Smooth muscle cell (in vitro differentiated cells): ENCODE measurements around the gene C19orf47. TPM values are rescaled to one million over a fixed set of nuclear protein-coding genes. Genes with fewer than 3 reads are reported as not detected.

Source experiments
- DNase-seq: peaks from one replicate; lab custom pipeline; 2025; ENCODE audit not compliant: unreplicated experiment; lab: John Stamatoyannopoulos, UW
- H2AFZ ChIP-seq: fragments of 200-600 bp; sonication (generic); 2 replicates; pipeline ENCODE4 v1.6.0; 2016; ENCODE audit warnings: antibody characterized with exemption, low read depth, mild to moderate bottlenecking
- H3F3A ChIP-seq: fragments of 200-600 bp; sonication (generic); 2 replicates; pipeline ENCODE4 v1.6.0; 2017; ENCODE audit warnings: antibody characterized with exemption, low read depth
- H3K27ac ChIP-seq: fragments of 200-600 bp; sonication (generic); 2 replicates; pipeline ENCODE4 v1.5.1; 2016; ENCODE audit warnings: low read depth, mild to moderate bottlenecking
- H3K27me3 ChIP-seq: fragments of 200-600 bp; sonication (generic); 2 replicates; pipeline ENCODE4 v1.6.1; 2016; ENCODE audit warnings: low read depth, mild to moderate bottlenecking
- H3K36me3 ChIP-seq: fragments of 200-600 bp; sonication (generic); 2 replicates; pipeline ENCODE4 v1.5.1; 2016; ENCODE audit warnings: low read depth
- H3K4me1 ChIP-seq: fragments of 200-600 bp; sonication (generic); 2 replicates; pipeline ENCODE4 v1.5.1; 2016; ENCODE audit warnings: low read depth
- H3K4me2 ChIP-seq: fragments of 200-600 bp; sonication (generic); 2 replicates; pipeline ENCODE4 v1.6.0; 2016; ENCODE audit warnings: mild to moderate bottlenecking
- H3K4me3 ChIP-seq: fragments of 200-600 bp; sonication (generic); 2 replicates; pipeline ENCODE4 v1.5.1; 2016; ENCODE audit warnings: mild to moderate bottlenecking
- H3K79me2 ChIP-seq: fragments of 200-600 bp; sonication (generic); 2 replicates; pipeline ENCODE4 v1.6.0; 2016; ENCODE audit warnings: low read depth, mild to moderate bottlenecking
- H3K9ac ChIP-seq: fragments of 200-600 bp; sonication (generic); 2 replicates; pipeline ENCODE4 v1.6.0; 2016; ENCODE audit warnings: low read depth
- H3K9me3 ChIP-seq: fragments of 200-600 bp; sonication (generic); replicated peaks from 2 replicates; pipeline ENCODE4 v1.5.1; 2016; ENCODE audit warnings: low read depth
- H4K20me1 ChIP-seq: fragments of 200-600 bp; sonication (generic); 2 replicates; pipeline ENCODE4 v1.6.0; 2016; ENCODE audit warnings: low read depth
- WGBS: methylation state at CpG from one replicate; pipeline ENCODE4 v1.1.7; 2016; ENCODE audit warnings: low lambda C conversion rate; 5-methylcytosine and 5-hydroxymethylcytosine counted together
- polyA plus RNA-seq: library from polyadenylated mRNA; unstranded; fragments of >200 nt; fragmentation: Nextera tagmentation; extraction: Ambion mirVana; gene quantifications from 2 replicates; pipeline ENCODE4 v1.2.1, GENCODE V29; 2016
- total RNA-seq: library from RNA; depleted of rRNA; stranded (reverse); fragments of >200 nt; gene quantifications from 2 replicates; pipeline ENCODE4 v1.2.3, GENCODE V29; 2014
- TF ChIP-seq, protein P1 (sequence below): fragments of 200-600 bp; sonication (generic); IDR thresholded peaks from 2 replicates; pipeline ENCODE4 v1.5.1; 2017; ENCODE audit warnings: borderline replicate concordance, mild to moderate bottlenecking, antibody characterized with exemption; ENCODE audit not compliant: insufficient read depth, poor library complexity, severe bottlenecking

C19orf47 gene
- total and polyA plus RNA-seq, 2 experiments from 2014 or later: 6.3 to 9.3 TPM

DNA sequence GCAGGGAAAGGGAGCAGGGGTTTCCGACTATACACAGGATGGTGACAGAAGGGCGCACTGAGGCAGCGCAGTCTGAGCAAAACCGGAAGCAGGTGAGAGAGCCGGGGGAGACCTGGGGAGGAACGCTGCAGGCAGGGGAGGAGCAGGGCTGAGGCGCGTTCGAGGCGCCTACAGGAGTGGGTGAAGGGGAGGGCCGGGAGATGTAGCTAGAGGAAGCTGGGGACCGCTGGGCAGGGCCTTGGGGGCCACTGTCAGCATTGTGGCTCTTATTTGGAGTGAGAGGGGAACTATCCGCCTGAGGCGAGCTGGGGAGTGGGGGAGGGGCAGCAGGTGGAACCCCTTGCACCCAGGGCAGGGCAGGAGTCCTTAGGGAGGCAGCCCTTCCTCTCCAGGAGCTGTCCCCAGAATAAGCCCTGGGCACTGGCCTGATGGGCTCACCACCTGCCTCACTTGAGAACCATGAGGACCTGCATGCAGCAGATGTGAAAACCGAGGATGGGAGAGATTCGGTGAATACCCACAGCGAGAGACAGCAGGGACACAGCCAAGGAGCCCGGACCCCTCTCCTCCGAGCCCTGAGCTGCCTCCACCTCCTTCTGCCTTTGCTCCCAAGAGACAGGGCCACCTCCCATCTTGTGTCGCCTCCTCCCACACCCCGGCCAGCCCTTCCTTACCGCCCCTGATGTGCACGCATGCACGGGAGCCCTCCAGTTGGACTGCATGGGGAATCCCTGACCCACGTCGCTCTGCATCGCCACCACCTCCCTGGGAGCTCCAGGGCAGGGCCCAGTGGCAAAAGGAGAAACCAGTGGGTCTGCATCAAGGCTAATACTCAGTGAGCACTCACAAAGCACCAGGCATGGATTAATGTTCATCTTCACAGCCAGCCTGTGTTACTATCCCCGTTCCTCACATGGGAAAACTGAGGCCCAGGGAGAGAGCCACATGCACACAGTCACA is 73.3 kb downstream of the C19orf47 start:
- Histone ChIP-seq H3K27ac (no peak overlapping the region), H3K79me2 (peaks cover 97% of the 10 kb centered on the region), H3F3A (peaks cover 7% of the 10 kb centered on the region), H3K4me1 (no peaks in the 10 kb centered on the region), H2AFZ (no peak overlapping the region), H3K9me3 (no peaks in the 10 kb centered on the region), H4K20me1 (peaks cover 100% of the 10 kb centered on the region), H3K27me3 (no peaks in the 10 kb centered on the region), H3K4me2 (no peak overlapping the region), H3K9ac (no peak overlapping the region), H3K36me3 (no peaks in the 10 kb centered on the region), H3K4me3 (no peak overlapping the region)
- TF ChIP-seq, protein P1, sequence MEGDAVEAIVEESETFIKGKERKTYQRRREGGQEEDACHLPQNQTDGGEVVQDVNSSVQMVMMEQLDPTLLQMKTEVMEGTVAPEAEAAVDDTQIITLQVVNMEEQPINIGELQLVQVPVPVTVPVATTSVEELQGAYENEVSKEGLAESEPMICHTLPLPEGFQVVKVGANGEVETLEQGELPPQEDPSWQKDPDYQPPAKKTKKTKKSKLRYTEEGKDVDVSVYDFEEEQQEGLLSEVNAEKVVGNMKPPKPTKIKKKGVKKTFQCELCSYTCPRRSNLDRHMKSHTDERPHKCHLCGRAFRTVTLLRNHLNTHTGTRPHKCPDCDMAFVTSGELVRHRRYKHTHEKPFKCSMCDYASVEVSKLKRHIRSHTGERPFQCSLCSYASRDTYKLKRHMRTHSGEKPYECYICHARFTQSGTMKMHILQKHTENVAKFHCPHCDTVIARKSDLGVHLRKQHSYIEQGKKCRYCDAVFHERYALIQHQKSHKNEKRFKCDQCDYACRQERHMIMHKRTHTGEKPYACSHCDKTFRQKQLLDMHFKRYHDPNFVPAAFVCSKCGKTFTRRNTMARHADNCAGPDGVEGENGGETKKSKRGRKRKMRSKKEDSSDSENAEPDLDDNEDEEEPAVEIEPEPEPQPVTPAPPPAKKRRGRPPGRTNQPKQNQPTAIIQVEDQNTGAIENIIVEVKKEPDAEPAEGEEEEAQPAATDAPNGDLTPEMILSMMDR: no peak
- 93% methylated on average over 25 of the region's 28 CpGs for WGBS
- no peak for DNase-seq

DNA sequence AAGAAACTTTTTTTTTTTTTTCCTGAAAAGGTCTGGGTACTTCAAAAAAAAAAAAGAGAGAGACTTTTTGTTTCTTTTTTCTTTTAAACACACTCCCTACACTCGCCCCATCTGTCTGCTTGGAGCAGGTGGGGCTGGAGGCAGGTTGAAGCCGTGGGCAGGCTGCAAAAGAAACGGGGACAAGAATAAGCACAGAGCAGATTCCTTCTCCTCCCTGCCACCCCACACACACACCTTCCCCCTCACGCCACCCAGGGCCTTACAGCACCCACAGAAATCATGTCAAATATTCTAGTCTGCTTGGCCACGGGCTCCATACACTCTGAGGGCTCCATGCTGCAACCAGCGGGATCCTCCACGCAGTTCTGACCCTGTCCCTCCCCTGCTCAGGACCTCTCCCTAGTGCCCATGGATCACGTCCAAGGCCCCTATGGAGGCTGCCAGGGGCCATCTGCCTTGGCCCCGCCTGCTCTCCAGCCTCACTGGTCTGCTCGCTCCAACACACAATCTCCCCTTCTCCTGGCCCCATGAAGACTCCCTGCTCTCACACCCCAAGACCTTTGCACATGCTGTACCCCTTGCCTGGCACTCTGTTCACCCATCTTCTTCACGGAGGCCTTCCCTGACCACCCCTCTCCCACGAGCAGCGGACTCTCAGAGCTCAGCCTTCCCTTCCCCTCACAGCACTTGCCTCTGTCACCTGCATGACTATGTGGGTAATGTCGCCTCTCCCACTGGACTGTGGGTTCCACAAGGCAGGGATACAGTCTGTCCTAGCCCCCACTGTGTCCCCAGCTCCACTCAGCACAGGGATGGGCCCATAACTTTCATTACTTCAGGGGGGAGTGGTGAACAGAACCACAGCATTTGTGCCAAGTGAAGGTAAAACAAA is 74.5 kb downstream of the C19orf47 start:
- H3K4me2 ChIP-seq: no peak overlapping the region
- WGBS: 96% methylated on average over 13 of the region's 14 CpGs
- H2AFZ ChIP-seq: no peak overlapping the region
- peaks cover 91% of the 10 kb centered on the region for H3K79me2 ChIP-seq
- H4K20me1 ChIP-seq: peaks cover 99% of the 10 kb centered on the region
- no peak overlapping the region for H3K4me3 ChIP-seq
- H3K4me1 ChIP-seq: no peaks in the 10 kb centered on the region
- H3K36me3 ChIP-seq: no peaks in the 10 kb centered on the region
- no peaks in the 10 kb centered on the region for H3K9me3 ChIP-seq
- no peak for DNase-seq
- TF ChIP-seq, protein P1: no peak
- H3K27me3 ChIP-seq: no peaks in the 10 kb centered on the region
- no peak overlapping the region for H3K27ac ChIP-seq
- H3K9ac ChIP-seq: no peak overlapping the region
- peaks cover 17% of the 10 kb centered on the region for H3F3A ChIP-seq

DNA sequence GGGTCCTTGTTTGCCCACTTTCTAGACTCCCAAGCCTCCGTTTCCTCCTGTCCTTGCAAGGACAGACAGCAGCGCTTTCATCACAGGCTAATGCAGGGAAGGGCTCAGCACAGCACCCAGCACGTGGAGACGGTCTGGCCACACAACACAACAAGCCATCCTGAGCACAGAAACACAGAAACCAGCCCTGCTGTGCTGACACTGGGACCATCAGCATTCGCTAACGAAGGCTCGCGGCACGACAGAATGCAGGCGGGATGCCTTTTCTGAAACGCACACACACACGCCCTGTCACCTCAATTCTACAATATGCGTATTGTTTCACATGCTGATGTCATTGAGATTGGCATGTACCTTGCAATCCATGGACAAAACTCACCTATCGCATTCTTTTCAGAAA is 75.9 kb downstream of the C19orf47 start:
- Histone ChIP-seq H3F3A (peaks cover 17% of the 10 kb centered on the region), H3K4me1 (no peaks in the 10 kb centered on the region), H3K27ac (no peak overlapping the region), H3K9me3 (no peaks in the 10 kb centered on the region), H4K20me1 (peaks cover 99% of the 10 kb centered on the region), H3K4me2 (no peak overlapping the region), H3K27me3 (no peaks in the 10 kb centered on the region), H3K36me3 (no peaks in the 10 kb centered on the region), H3K4me3 (no peak overlapping the region), H3K9ac (no peak overlapping the region), H2AFZ (no peak overlapping the region), H3K79me2 (peaks cover 88% of the 10 kb centered on the region)
- TF ChIP-seq, protein P1: no peak
- WGBS: 95% methylated on average over 14 of the region's 14 CpGs
- no peak for DNase-seq
